Esophagus muscularis mucosa (tissue), 4 donors: ENCODE data around the gene NCKAP5. TPM values are rescaled to one million over a fixed set of nuclear protein-coding genes. Genes with fewer than 3 reads are reported as not detected.
A peak's percentile ranks its signal among the peaks of the same experiment; 100 is the strongest.

Source experiments
- DNase-seq: peaks from one replicate; pipeline ENCODE4 v3.0.0-alpha.2; 2017; ENCODE audit errors: extremely low spot score
- H3K27ac ChIP-seq, 4 donors: fragments of 200-600 bp; sonication (generic); replicated peaks in 1 of 4; 1 replicate in 3 of 4; 2 replicates in 1 of 4; pipeline ENCODE4 v1.5.1; 2016 to 2019; ENCODE audit warnings: mild to moderate bottlenecking in 1 of 4
- H3K27me3 ChIP-seq, 4 donors: fragments of 200-600 bp; sonication (generic); one replicate each; pipeline versions ENCODE4 v1.5.1 to v1.6.0; 2016 to 2019
- H3K36me3 ChIP-seq, 4 donors: fragments of 200-600 bp; sonication (generic); one replicate each; pipeline ENCODE4 v1.5.1; 2016 to 2019
- H3K4me1 ChIP-seq, 4 donors: fragments of 200-600 bp; sonication (generic); one replicate each; pipeline ENCODE4 v1.5.1; 2016 to 2019
- H3K4me3 ChIP-seq, 4 donors: fragments of 200-600 bp; sonication (generic); 1 replicate in 2 of 4; 2 replicates in 2 of 4; pipeline ENCODE4 v1.5.1; 2016 to 2019; ENCODE audit warnings: mild to moderate bottlenecking in 4 of 4, moderate library complexity in 1 of 4
- H3K9me3 ChIP-seq, 4 donors: fragments of 200-600 bp; sonication (generic); 1 replicate in 3 of 4; 2 replicates in 1 of 4; pipeline ENCODE4 v1.5.1; 2016 to 2019
- CTCF ChIP-seq, 3 experiments: fragments of 200-600 bp in 2 of 3; fragments of 450-650 bp in 1 of 3; sonication (generic) in 2 of 3; IDR thresholded peaks; one replicate each; pipeline ENCODE4 v1.5.1; 2017 to 2019; ENCODE audit warnings: antibody characterized with exemption in 3 of 3, mild to moderate bottlenecking in 2 of 3, moderate library complexity in 1 of 3
- EP300 ChIP-seq: sonication (generic); formaldehyde crosslinking; IDR thresholded peaks from one replicate; pipeline ENCODE4 v1.6.1; 2017; ENCODE audit warnings: antibody characterized with exemption
- POLR2A ChIP-seq: fragments of 450-650 bp; IDR thresholded peaks from one replicate; pipeline ENCODE4 v1.6.1; 2017; ENCODE audit warnings: antibody characterized with exemption, moderate library complexity, mild to moderate bottlenecking, low read depth
- POLR2AphosphoS5 ChIP-seq, 2 donors: sonication (generic); formaldehyde crosslinking; IDR thresholded peaks; one replicate each; pipeline ENCODE4 v1.6.1; 2017; ENCODE audit warnings: antibody characterized with exemption in 2 of 2
- WGBS: methylation state at CpG from one replicate; pipeline ENCODE4 v1.1.5; 2018; 5-methylcytosine and 5-hydroxymethylcytosine counted together
- intact Hi-C: fragments of 100-400 bp; cut with DNase I; formaldehyde crosslinking; loops from one replicate; pipeline ENCODE4 v1.15.1; 2023
- total RNA-seq, 4 donors: library from RNA; depleted of rRNA; stranded (reverse); fragments of >200 nt; gene quantifications; one replicate each; pipeline versions ENCODE4 v1.1.0 to v1.2.1, GENCODE V29; 2016

The NCKAP5 gene
- total RNA-seq, 4 donors from 2014 or later: 0.33 to 1.8 (median 1.0) TPM

- WGBS: 64% methylated on average over 4 of the region's 4 CpGs
- TF ChIP-seq EP300 (no peak), POLR2AphosphoS5 (IDR thresholded peaks at IDR 0.05) (no peak), CTCF (IDR thresholded peaks at IDR 0.05) (no peak), POLR2A (no peak)
- Histone ChIP-seq H3K27ac (no peak overlapping the region), H3K36me3 (no peaks in the 10 kb centered on the region), H3K4me3 (no peak overlapping the region), H3K4me1 (no peaks in the 10 kb centered on the region), H3K9me3 (no peaks in the 10 kb centered on the region), H3K27me3 (no peaks in the 10 kb centered on the region)
- intact Hi-C loops: no loop called here
- no peak for DNase-seq
Measured at GRCh38 chr2:132697556-132698205, 870.6 kb downstream of the NCKAP5 start.

- no peaks in the 10 kb centered on the region for H3K9me3 ChIP-seq
- no peaks in the 10 kb centered on the region for H3K36me3 ChIP-seq
- DNase-seq: no peak
- TF ChIP-seq POLR2AphosphoS5 (IDR thresholded peaks at IDR 0.05) (no peak), CTCF (IDR thresholded peaks at IDR 0.05) (no peak), EP300 (no peak), POLR2A (no peak)
- 77% methylated on average over 1 of the region's 1 CpG for WGBS
- intact Hi-C loops: no loop called here
- H3K4me3 ChIP-seq: no peak overlapping the region
- no peak overlapping the region for H3K27ac ChIP-seq
- H3K4me1 ChIP-seq: no peaks in the 10 kb centered on the region
- H3K27me3 ChIP-seq: no peaks in the 10 kb centered on the region
Measured at GRCh38 chr2:132692816-132693215, 875.4 kb downstream of the NCKAP5 start.

GRCh38 chr2:132691556-132691955, 876.7 kb downstream of the NCKAP5 start:
- no peaks in the 10 kb centered on the region for H3K36me3 ChIP-seq
- H3K4me1 ChIP-seq: no peaks in the 10 kb centered on the region
- TF ChIP-seq POLR2A (no peak), CTCF (IDR thresholded peaks at IDR 0.05) (no peak), EP300 (no peak), POLR2AphosphoS5 (IDR thresholded peaks at IDR 0.05) (no peak)
- DNase-seq: peak; percentile 37
- 99% methylated on average over 4 of the region's 4 CpGs for WGBS
- H3K4me3 ChIP-seq: no peak overlapping the region
- intact Hi-C loops: no loop called here
- no peak overlapping the region for H3K27ac ChIP-seq
- H3K9me3 ChIP-seq: no peaks in the 10 kb centered on the region
- H3K27me3 ChIP-seq: no peaks in the 10 kb centered on the region

GRCh38 chr2:132690664-132691303, 877.5 kb downstream of the NCKAP5 start:
- TF ChIP-seq POLR2AphosphoS5 (IDR thresholded peaks at IDR 0.05) (no peak), EP300 (no peak), CTCF (IDR thresholded peaks at IDR 0.05) (no peak), POLR2A (no peak)
- H3K27ac ChIP-seq: no peak overlapping the region
- H3K27me3 ChIP-seq: no peaks in the 10 kb centered on the region
- no peaks in the 10 kb centered on the region for H3K4me1 ChIP-seq
- no peaks in the 10 kb centered on the region for H3K36me3 ChIP-seq
- intact Hi-C loops: no loop called here
- no peak overlapping the region for H3K4me3 ChIP-seq
- no peaks in the 10 kb centered on the region for H3K9me3 ChIP-seq
- WGBS: 74% methylated on average over 1 of the region's 1 CpG
- DNase-seq: peak; percentile 55
